Measurements from ENCODE around the gene DNAJB2. TPM values are rescaled to one million over a fixed set of nuclear protein-coding genes. Genes with fewer than 3 reads are reported as not detected.

Gene DNAJB2
- total and polyA plus RNA-seq, 2 of the 8 experiments (the other 6 are each of a cell fraction or from before 2014, with no cell fraction given), result 21.0 to 26.3 TPM

- TF ChIP-seq, protein P1, sequence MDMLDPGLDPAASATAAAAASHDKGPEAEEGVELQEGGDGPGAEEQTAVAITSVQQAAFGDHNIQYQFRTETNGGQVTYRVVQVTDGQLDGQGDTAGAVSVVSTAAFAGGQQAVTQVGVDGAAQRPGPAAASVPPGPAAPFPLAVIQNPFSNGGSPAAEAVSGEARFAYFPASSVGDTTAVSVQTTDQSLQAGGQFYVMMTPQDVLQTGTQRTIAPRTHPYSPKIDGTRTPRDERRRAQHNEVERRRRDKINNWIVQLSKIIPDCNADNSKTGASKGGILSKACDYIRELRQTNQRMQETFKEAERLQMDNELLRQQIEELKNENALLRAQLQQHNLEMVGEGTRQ (IDR thresholded peaks at IDR 0.05; ENCODE audit: low read length), result no peak
- TF ChIP-seq NANOG (IDR thresholded peaks at IDR 0.05; ENCODE audit: insufficient read depth, low read depth, low read length, poor library complexity, severe bottlenecking) (no peak), CBX8 (IDR thresholded peaks at IDR 0.05; ENCODE audit: borderline replicate concordance, low read depth, low read length) (no peak), GTF2F1 (IDR thresholded peaks at IDR 0.05; ENCODE audit: borderline replicate concordance, low read depth, low read length) (no peak), CEBPB (IDR thresholded peaks at IDR 0.05; ENCODE audit: low read depth, low read length) (no peak), FOSL1 (IDR thresholded peaks at IDR 0.05; ENCODE audit: insufficient read depth, low read depth, low read length) (no peak), SP2 (IDR thresholded peaks at IDR 0.05; ENCODE audit: low read length) (no peak), ZNF274 (IDR thresholded peaks at IDR 0.05; ENCODE audit: borderline replicate concordance, extremely low read depth, low read length) (no peak), CREB1 (IDR thresholded peaks at IDR 0.05) (no peak), SIN3A (conservative IDR thresholded peaks at IDR 0.05 in 1 of 2, IDR thresholded peaks at IDR 0.05 in 1 of 2; ENCODE audit: low read depth in 1 of 2, low read length in 2 of 2) (no peak)
Observed at GRCh38 chr2:219269362-219270054, 9.7 kb upstream of the DNAJB2 start (continued).

All from H1 (cell line).